Stimulated activated effector memory CD8-positive, alpha-beta T cell treated with anti-CD3 and anti-CD28 coated beads, Interleukin-12 subunit alpha, Interleukin-12 subunit beta, amount 100 ng/mL, for 72 hours (primary cell): ENCODE measurements around the gene TCF20.

Experiments
- ATAC-seq: fragments of 150-1000 bp; cut with Tn5 transposase; 2 replicates; pipeline ENCODE4 v1.10.0; 2021
- DNase-seq, 2 donors: peaks; one replicate each; pipeline ENCODE4 v3.0.0; 2021 to 2022; ENCODE audit warnings: low spot score in 2 of 2
- H3K27ac Mint-ChIP-seq: one replicate; pipeline ENCODE4 v1.8.0; 2022; ENCODE audit warnings: mild to moderate bottlenecking, mixed read lengths
- H3K36me3 Mint-ChIP-seq: one replicate; pipeline ENCODE4 v1.8.0; 2022; ENCODE audit warnings: mild to moderate bottlenecking, mixed read lengths
- H3K4me1 Mint-ChIP-seq: one replicate; pipeline ENCODE4 v1.8.0; 2022; ENCODE audit warnings: mixed read lengths
- H3K4me3 Mint-ChIP-seq: one replicate; pipeline ENCODE4 v1.8.0; 2022; ENCODE audit warnings: mild to moderate bottlenecking, mixed read lengths
- H3K9me3 Mint-ChIP-seq: one replicate; pipeline ENCODE4 v1.8.0; 2022; ENCODE audit warnings: mixed read lengths

The TCF20 gene

DNA sequence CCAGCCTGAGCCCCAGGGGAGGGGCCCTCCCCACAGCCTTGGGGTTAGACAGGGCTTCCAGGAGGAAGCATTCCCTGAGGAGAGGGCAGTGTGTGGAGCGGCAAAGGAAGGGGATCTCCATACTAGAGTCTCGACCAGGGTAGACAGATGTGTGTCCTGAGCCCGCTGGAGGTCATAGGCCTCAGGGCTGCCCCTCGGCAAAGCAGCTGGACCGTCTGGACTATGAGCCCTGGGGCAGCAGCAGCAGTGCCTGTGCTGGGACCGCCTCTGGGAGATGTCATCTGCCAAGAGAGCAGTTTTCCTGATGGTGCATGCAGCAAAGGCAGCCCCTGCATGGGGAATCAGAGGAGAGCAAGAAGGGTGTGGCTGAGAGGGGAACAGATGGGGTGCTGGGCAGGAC, 20.8 kb upstream of the TCF20 start:
- Mint-ChIP-seq H3K27ac (peak overlapping the region; percentile 52), H3K9me3 (no peaks in the 10 kb centered on the region), H3K4me1 (peaks cover 18% of the 10 kb centered on the region), H3K4me3 (no peak overlapping the region), H3K36me3 (no peaks in the 10 kb centered on the region)
- DNase-seq (no peak), ATAC-seq (no peak)

DNA sequence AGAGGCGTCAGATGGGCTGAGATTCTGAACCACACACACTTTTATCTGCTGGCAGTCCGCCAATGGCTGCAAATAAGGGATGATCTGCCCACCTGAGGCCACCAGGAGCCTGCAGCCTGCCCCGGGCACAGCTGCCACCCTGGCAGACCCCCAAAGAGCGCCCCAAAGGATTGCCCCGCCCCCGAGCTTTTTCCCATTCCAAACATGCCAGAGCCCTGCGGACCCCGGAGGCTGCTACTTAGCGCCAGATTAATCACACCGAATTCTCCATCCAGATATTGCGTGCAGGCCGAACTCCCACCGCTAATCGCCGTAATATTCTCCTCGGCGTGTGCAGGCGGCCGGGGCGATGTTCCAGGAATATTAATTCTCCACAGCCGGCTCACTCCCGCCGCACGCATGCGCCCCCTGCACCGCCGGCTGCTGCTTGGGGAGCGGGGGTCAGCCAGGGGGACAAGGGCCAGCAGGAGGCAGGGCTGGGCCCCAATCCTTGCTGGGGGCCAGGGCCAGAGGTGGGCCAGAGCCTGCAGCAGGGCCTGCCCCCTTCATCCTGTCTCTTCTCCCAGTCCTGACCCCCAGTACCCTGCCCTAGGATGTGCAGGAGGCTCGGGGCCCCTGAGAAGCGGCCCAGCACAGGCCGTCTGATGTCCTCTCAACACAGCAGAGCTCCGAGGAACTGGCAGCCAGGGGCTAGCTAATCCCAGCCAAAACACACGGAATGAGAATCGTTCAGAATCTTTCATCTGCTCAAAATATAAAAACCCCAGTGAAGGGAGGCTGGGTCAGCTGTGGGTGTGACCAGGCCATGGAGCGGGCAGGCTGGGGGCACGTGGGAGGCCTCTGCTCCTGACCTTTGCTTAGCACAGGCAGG, 19.5 kb upstream of the TCF20 start:
- no peak for DNase-seq
- H3K4me1 Mint-ChIP-seq = peaks cover 31% of the 10 kb centered on the region
- no peaks in the 10 kb centered on the region for H3K36me3 Mint-ChIP-seq
- no peak overlapping the region for H3K27ac Mint-ChIP-seq
- no peaks in the 10 kb centered on the region for H3K9me3 Mint-ChIP-seq
- no peak overlapping the region for H3K4me3 Mint-ChIP-seq
- ATAC-seq = no peak

DNA sequence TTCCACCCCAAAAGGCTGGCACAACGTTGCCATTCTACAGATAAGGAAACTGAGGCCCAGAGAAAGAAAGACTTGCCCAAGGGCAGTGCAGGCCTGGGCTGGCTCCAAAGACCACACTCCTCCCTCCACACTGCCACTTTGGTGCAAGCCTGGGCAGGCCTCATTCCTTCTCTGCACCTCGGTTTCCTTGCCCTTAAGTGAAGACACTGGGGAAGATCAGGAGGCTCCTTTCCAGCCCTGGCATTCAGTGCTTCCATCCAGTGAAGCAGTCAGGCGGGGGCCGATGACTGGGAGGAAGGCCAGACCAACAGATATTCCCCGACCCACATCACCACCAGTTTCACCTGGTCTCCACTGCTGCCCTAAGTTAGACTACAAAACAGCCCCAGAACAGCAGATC, 18.3 kb upstream of the TCF20 start:
- DNase-seq (no peak), ATAC-seq (no peak)
- Mint-ChIP-seq H3K27ac (no peak overlapping the region), H3K9me3 (no peaks in the 10 kb centered on the region), H3K36me3 (no peaks in the 10 kb centered on the region), H3K4me3 (no peak overlapping the region), H3K4me1 (peaks cover 33% of the 10 kb centered on the region)

DNA sequence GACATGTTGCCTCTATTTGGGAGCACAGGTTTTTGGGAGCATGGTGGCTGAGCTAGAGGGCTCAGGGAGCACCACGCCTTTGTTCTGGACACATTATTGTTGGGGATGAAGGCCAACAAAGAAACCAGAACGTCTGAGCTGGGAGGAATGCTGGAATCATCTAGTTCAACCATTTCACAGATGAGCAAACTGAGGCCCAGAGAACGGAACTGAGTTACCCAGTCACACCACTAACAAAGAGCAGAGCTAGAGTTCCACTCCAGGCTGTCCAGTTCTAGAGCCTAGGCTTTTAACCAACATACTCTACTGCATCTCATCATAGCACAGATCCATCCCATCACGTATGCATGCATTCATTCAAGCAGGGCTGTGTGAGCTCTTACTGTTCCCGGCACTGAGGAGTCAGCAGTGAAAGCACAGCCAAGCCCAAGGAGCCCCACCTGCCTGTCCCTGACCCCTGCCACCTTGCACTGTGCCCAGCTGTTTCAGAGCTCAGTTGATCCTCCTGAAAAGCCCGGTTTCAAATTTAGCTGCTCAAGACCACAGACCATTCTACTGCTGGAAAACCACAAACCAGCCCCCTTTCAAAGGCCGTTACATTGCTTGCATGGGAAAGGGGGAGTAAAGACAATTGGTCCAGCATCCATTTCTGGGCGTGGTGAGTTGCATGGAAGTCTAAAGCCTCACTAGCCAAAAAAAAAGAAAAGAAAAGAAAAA, 16.9 kb upstream of the TCF20 start:
- H3K4me3 Mint-ChIP-seq = no peak overlapping the region
- peak overlapping the region; percentile 69 for H3K27ac Mint-ChIP-seq
- no peaks in the 10 kb centered on the region for H3K36me3 Mint-ChIP-seq
- DNase-seq (no peak), ATAC-seq (no peak)
- H3K4me1 Mint-ChIP-seq = peaks cover 35% of the 10 kb centered on the region
- no peaks in the 10 kb centered on the region for H3K9me3 Mint-ChIP-seq

DNA sequence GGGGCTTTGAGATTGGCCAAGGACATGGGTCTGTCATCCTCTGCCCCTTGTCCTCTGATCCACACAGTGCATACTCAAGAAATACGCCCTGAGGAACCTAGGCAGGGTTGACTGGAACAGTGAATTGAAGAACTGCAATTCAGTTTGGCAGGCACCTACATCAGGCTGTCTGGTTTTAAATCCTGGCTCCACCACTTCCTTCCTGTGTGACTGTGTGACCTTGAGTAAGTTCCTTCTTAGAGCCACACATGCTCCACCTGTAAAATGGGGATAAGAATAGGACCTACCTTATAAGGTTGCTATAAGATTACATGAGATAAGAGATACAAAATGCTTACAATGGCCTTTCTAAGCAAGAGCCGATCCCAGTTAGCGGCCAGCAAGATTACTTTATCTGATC, 15.8 kb upstream of the TCF20 start:
- no peak for DNase-seq
- H3K4me1 Mint-ChIP-seq = peaks cover 30% of the 10 kb centered on the region
- no peaks in the 10 kb centered on the region for H3K36me3 Mint-ChIP-seq
- peak; percentile 58 for ATAC-seq
- H3K4me3 Mint-ChIP-seq = no peak overlapping the region
- H3K27ac Mint-ChIP-seq = peak overlapping the region; percentile 64
- no peaks in the 10 kb centered on the region for H3K9me3 Mint-ChIP-seq

DNA sequence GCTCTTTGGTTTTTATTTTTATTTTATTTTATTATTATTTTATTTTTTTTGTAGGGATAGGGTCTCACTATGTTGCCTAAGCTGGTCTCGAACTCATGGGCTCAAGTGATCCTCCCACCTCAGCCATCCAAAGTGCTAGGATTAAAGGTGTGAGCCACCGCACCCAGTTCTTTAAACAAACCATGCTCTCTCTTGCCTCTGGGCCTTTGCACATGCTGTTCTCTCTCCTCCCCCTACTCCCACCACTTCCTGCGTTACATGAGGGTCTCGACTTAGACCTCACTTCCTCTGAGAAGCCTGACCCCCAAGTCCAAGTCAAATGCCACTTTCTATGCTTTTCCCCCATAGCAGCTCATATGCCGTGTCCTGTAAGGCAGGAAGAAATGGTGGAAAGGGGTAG, 15.2 kb upstream of the TCF20 start:
- H3K27ac Mint-ChIP-seq = peak overlapping the region; percentile 64
- H3K4me3 Mint-ChIP-seq = peak overlapping the region; percentile 17
- DNase-seq (no peak), ATAC-seq (no peak)
- H3K9me3 Mint-ChIP-seq = no peaks in the 10 kb centered on the region
- H3K4me1 Mint-ChIP-seq = peaks cover 29% of the 10 kb centered on the region
- H3K36me3 Mint-ChIP-seq = no peaks in the 10 kb centered on the region

DNA sequence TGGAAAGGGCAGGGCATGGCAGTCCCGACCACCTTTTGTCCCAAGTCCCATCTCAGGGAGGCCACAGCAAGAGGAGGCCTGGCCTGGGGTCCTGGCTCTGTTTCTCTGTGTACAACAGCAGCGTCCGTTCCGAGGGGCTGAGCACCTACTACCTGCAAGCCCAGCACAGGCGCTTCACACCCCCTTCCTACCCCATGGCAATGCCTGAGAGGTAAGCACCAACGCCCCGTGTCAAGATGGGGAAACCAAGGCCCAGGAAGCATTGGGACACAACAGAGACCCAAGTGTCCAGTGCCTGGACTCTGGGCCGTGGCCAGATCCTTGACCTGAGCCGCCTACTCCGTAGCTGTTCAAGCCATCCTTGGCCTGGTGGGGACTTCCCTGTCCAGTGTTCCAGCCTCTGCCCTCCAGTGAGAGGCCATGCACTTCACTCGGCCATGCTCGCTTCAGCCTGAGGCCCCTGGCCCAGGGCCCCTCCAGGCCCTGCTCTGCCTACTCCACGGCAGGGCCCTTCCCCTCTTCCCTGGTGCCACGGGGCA, 14.3 kb upstream of the TCF20 start:
- no peak for DNase-seq
- no peak overlapping the region for H3K27ac Mint-ChIP-seq
- peak overlapping the region; percentile 17 for H3K4me3 Mint-ChIP-seq
- H3K9me3 Mint-ChIP-seq = no peaks in the 10 kb centered on the region
- H3K36me3 Mint-ChIP-seq = no peaks in the 10 kb centered on the region
- ATAC-seq = no peak
- H3K4me1 Mint-ChIP-seq = peaks cover 29% of the 10 kb centered on the region

DNA sequence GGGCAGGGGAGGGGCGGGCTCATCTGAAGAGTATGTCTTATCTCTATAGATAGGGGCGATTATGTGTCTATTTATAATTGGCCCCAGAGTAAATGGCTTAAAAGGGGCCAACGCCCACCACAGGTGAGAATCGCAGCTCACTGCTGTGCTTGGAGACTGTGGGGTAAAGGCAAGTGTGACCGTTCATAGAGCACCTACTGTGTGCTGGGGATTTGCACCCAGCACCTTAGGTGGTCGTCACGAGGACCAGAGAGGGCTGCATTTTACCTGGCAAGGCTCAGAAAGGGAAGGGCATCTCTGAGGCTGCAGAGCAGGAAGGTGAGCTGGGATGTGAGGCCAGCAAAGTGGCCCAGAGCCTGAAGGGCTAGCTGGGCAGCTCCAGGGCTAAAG, 13.7 kb upstream of the TCF20 start:
- Mint-ChIP-seq H3K4me1 (peaks cover 29% of the 10 kb centered on the region), H3K27ac (peak overlapping the region; percentile 50), H3K36me3 (no peaks in the 10 kb centered on the region), H3K9me3 (no peaks in the 10 kb centered on the region), H3K4me3 (peak overlapping the region; percentile 61)
- ATAC-seq (no peak), DNase-seq (no peak)

DNA sequence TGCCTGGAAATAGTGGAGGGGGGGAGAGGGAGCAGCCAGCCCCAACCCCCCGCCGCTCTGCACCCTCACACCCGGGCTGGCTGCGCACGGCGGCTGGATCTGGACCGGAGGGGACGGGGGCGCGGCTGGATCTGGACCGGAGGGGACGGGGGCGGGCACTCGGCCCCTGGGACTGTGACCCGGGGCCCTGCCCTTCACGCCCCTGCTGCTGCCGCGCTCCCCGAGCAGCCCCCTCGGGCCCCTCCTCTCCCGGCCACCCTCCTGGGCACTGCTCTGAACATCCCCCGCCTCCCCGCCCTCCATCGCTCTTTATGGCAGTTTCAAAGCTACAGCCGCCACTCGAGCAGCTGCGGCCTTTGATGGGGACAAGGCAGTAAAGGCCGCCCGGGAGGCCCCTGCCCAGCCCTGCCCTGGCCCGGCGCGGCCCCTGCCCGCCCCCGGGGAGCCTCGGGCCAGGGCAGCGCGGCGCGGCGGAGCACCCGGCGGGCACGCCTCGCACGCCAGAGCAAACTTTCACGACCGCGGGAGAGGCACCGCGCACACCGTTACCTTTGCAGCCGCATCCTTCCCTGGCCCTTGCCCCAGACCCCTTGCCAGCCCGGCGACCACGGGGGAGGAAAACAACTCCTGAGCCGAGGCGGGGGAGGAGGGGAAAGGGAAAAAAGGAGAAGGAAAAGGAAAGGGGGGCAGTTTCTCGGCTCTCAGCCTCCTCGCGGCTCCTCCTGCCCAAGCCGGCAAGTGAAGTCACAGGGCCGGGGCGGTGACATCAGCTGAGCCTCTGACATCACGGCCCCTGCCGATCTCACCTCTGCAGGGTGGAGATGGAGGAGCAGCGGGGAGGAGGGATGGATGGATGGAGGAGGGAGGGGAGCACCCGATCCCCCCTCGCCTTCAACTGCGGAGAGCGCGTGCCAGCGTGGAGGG, 13.1 kb upstream of the TCF20 start:
- Mint-ChIP-seq H3K4me1 (peaks cover 29% of the 10 kb centered on the region), H3K36me3 (no peaks in the 10 kb centered on the region), H3K4me3 (peak overlapping the region; percentile 61), H3K27ac (peak overlapping the region; percentile 50), H3K9me3 (no peaks in the 10 kb centered on the region)
- ATAC-seq (peak; percentile 65), DNase-seq (peak; percentile 15 to 56)

DNA sequence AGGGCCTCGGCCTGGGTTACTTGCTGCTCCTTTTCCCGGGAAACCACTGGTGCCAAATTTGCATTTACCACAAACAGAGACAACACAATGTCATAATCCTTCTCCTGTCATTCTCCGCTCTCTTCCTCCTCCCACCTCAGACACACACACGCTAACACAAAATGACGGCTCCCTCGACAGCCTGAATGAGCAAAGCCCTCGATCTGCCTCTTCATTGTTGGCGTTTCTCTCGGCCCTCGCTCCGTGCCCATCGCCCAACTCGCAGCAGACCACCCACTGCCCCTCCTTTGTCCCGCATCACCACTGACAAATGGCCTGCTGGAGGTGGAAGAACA, 12.5 kb upstream of the TCF20 start:
- ATAC-seq (no peak), DNase-seq (no peak)
- H3K9me3 Mint-ChIP-seq = no peaks in the 10 kb centered on the region
- no peaks in the 10 kb centered on the region for H3K36me3 Mint-ChIP-seq
- peaks cover 29% of the 10 kb centered on the region for H3K4me1 Mint-ChIP-seq
- peak overlapping the region; percentile 61 for H3K4me3 Mint-ChIP-seq
- no peak overlapping the region for H3K27ac Mint-ChIP-seq

DNA sequence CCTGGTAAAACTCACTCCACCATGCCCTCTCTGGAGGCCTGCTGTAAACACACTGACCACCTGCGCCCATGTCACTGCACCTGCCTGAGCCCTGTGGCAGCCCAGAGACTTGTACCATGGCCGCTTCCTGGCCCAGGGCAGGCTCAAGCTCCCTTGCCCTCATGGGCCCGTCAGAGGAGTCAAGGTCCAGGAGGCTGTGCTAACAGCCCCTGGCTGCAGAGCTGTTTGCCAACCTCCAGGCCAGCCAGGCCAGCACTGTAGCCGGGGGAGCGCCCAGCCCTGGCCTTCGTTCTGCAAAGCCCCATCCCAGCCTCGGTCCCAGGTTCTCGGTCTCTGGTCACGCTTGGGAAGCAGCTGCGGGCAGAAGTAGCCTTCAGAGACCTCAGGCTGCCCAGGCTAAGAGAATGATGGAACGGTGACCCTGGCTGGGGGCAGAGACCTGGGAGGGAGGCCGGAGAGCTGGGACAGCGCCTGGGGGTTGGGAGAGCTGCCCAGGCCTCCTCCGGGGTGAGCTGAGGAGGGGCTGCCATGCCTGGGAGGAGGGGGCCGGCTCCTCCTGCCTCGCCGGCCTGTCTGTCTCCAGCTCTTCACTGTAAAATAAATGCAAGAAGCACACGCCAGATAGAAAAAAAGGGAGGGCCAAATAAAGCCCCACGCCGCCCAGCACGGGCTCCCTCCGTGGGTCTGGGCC, 11.9 kb upstream of the TCF20 start:
- H3K36me3 Mint-ChIP-seq = no peaks in the 10 kb centered on the region

DNA sequence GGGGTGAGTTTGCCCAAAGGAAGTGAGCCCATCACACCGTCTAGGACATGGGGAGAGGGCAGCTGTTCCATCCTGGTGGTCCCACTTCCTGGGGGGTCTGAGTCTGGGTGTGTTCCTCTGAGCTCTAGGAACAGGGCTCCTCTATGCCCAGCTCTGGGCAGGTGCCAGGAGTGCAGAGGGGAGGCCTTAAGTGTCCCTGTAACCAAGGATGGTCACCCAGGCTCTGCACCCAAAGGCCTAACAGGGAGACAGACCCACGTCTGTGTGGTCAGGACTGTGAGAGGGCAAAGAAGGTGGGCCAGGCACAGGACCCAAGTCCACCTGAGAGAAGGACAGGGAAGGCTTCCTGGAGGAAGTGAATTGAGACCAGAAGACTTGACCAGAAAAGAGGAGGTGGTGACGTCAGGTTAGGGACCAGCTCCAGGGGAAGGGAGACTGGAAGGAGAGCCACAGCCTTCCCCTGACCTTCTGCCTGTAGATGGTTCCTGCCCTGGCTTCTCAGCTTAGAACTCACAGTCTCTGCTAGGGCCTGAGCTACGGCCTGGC, 11.3 kb upstream of the TCF20 start:
- H3K27ac Mint-ChIP-seq = no peak overlapping the region

More for the DNA sequence above, 11.9 kb upstream of the TCF20 start:
- H3K9me3 Mint-ChIP-seq = no peaks in the 10 kb centered on the region
- no peak overlapping the region for H3K27ac Mint-ChIP-seq
- H3K4me3 Mint-ChIP-seq = peak overlapping the region; percentile 61
- DNase-seq (no peak), ATAC-seq (no peak)
- H3K4me1 Mint-ChIP-seq = peaks cover 29% of the 10 kb centered on the region

DNA sequence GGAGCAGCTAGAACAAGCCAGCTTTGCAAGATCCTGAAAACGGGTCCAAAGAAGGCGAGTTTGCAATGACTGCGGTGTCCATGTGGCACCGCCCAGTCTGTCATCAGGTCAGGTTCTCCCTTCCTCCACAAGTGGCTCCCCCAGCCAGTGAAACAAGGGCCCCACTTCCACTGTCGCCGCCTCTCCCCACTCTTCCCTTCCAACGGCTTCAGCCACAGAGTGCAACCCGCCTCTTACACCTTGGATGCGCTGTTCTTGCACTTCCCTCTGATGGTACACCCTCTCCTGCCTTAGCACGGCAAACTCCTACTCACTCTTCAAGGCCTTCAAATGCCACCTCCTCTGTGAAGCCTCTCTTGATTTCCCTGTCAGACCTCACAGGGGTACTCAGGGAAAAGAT, 10.8 kb upstream of the TCF20 start:
- no peak overlapping the region for H3K27ac Mint-ChIP-seq
- no peaks in the 10 kb centered on the region for H3K9me3 Mint-ChIP-seq
- no peak for ATAC-seq
- DNase-seq = no peak
- no peak overlapping the region for H3K4me3 Mint-ChIP-seq
- peaks cover 22% of the 10 kb centered on the region for H3K4me1 Mint-ChIP-seq
- H3K36me3 Mint-ChIP-seq = no peaks in the 10 kb centered on the region

More for the DNA sequence above, 11.3 kb upstream of the TCF20 start:
- Mint-ChIP-seq H3K9me3 (no peaks in the 10 kb centered on the region), H3K36me3 (no peaks in the 10 kb centered on the region), H3K4me1 (peaks cover 27% of the 10 kb centered on the region), H3K4me3 (no peak overlapping the region)
- DNase-seq = no peak
- ATAC-seq = no peak

DNA sequence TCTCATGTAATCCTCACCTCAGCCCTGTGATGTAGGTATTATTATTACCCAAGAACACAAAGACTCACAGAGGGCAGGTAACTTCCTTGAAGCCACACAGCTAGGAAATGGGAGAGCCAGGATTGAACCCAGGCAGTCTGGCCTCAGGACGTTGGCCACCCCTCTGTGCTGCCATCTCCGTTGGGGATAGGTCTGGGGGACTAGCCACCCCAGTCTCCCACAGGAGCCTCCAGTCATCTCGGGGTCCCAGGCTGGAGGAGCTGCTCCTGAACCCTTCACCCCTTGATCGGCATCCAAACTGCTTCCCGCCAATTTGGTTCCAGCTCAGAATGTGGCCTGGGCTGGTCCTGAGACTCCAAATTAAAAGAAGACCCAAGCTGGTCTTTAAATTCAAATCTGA, 10.4 kb upstream of the TCF20 start:
- Mint-ChIP-seq H3K36me3 (no peaks in the 10 kb centered on the region), H3K9me3 (no peaks in the 10 kb centered on the region), H3K27ac (no peak overlapping the region), H3K4me3 (no peak overlapping the region), H3K4me1 (peaks cover 17% of the 10 kb centered on the region)
- ATAC-seq = no peak
- DNase-seq = no peak
